AG09309 (cell line): ENCODE results near the gene PJA1.

ENCODE experiments used
- DNase-seq: peaks from one replicate; pipeline ENCODE4 v3.0.0-alpha.2; 2010; ENCODE audit warnings: low read depth
- H3K4me3 ChIP-seq: 2 replicates; pipeline ENCODE4 v1.5.1; 2011; ENCODE audit warnings: mild to moderate bottlenecking, low read depth, low read length, moderate library complexity; ENCODE audit not compliant: control insufficient read depth
- TF ChIP-seq, protein P1 (sequence below): IDR thresholded peaks from 2 replicates; pipeline ENCODE4 v1.5.1; 2011; ENCODE audit warnings: mild to moderate bottlenecking, low read depth, low read length, inconsistent platforms; ENCODE audit not compliant: insufficient read depth, control insufficient read depth; ENCODE audit errors: missing control alignments

The PJA1 gene

DNA sequence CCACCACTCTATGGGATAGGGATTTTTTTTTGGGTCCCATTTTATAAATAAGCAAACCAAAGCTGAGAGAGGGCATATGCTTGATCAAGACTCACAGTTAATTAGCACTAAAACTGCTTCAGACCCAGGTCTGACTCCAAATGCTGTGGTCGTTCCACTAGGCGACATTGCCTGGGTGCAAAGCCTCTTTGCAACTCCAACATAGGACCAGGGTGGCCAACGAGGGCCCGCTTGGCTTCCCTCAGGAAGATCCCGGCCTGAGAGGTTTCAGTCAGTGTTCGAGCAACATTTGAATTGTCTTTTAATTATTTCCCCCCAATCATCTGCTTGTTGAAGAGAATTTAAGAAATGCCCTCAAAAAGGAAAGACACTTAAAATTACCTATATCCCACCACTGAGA lies 11.2 kb downstream of the PJA1 start:
- H3K4me3 ChIP-seq, result no peak overlapping the region
- TF ChIP-seq, protein P1, sequence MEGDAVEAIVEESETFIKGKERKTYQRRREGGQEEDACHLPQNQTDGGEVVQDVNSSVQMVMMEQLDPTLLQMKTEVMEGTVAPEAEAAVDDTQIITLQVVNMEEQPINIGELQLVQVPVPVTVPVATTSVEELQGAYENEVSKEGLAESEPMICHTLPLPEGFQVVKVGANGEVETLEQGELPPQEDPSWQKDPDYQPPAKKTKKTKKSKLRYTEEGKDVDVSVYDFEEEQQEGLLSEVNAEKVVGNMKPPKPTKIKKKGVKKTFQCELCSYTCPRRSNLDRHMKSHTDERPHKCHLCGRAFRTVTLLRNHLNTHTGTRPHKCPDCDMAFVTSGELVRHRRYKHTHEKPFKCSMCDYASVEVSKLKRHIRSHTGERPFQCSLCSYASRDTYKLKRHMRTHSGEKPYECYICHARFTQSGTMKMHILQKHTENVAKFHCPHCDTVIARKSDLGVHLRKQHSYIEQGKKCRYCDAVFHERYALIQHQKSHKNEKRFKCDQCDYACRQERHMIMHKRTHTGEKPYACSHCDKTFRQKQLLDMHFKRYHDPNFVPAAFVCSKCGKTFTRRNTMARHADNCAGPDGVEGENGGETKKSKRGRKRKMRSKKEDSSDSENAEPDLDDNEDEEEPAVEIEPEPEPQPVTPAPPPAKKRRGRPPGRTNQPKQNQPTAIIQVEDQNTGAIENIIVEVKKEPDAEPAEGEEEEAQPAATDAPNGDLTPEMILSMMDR, result no peak
- no peak for DNase-seq

DNA sequence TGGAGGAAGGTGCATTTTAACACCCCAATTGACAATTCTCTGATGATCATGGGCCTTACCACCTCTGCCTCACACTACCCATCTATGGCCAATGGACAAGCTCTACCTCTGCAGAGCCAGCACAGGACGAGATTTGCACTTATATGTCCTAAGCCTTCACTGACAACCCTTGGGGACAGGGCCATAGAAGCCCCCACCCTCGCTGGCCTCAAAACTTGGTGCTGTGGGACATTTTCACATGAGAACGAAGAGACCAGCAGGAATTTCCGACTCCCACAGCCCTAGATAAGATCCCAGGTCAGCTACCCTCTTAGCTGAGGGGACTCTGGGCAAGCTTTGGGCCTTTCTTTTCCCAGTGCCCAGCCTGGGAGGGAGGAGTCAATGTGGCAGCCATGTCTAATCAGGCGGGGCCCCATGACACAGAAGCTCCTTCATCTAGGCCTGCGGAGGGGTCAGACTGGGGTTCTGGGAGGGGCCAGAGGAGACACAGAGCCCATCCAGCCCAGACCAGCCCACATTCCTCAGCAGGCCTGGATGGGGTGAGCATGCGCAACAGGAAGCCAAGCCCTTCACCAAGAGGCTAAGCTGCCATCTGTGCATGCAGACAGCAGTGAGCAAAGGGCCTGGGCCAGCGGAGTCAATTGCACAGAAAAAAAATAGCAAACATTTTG lies 12.1 kb downstream of the PJA1 start:
- TF ChIP-seq, protein P1, result no peak
- no peak for DNase-seq
- H3K4me3 ChIP-seq, result no peak overlapping the region

DNA sequence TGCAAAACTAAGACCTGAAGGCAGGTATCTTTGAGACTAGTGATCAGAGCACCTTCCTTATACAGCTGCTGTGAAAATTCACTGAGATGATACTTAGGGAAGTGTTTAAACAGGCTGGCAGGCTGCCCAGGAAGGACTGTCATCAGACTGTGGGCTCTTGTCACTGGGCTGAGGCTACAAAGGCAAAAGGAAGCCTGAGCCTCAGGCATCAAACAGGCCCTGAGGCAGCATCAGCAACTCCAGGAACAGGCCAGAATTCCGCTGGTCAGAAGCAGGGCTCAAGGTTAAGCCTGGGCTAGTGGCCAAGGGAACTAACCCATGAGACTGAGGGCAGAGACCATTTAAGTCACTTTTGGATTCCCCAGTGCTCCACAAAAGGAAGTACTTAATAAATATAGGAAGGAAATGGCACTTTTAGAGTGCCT lies 12.8 kb downstream of the PJA1 start:
- DNase-seq, result no peak
- TF ChIP-seq, protein P1, result no peak
- no peak overlapping the region for H3K4me3 ChIP-seq

DNA sequence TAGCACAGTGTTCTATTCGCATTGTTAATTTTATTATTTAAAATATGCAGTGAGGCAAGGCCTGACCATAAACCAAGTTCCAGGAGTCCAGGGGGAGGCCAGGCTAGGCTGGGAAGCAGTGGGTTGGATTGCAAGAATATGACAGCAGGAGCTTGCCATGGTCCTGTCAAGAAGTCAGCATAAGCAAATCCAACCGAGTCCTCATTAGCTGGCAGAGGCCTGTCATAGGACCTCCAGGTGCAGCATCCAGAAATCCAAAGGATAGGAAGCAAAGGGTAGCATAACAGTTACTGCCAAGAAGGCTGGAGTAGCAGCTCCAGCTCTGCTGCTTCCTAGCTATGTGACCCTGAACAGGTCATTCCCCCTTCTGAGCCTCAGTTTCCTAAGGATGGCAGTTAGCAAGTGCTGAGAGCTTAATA lies 13.4 kb downstream of the PJA1 start:
- no peak overlapping the region for H3K4me3 ChIP-seq
- TF ChIP-seq, protein P1, result no peak
- DNase-seq, result no peak

DNA sequence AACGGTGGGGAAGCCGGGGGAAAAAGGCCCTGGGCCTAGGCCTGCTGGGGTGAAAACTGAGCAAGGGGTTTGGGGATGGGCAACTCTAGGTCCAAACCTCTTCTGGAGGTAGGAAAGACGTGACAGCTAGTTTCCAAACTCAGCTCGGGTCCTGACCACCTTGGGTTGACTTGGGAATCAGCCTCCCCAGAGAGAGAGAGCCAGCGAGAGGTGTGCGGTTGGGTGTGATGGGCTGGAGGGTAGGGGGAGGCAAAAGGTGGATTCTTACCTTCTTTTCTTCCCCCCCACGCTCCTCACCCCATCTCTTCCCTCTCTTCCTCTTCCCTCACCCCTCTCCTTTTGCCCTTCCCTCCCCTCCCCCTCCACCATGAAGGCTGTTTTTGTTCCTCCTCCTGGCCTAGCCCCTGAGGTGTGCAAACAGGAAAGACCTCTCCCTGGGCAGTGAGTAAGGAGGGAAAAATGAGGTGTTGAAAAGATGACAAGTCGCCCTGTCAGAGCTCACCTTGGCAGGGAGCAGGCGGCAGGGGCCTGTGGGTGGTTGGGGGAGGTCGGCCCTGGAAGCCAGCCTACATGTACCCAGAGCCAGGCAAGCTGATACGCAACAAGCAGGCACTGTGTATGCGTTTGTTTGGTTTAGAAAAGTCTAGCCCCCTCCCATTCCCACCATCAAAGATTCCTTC lies 14.8 kb downstream of the PJA1 start:
- H3K4me3 ChIP-seq, result no peak overlapping the region
- DNase-seq, result no peak
- TF ChIP-seq, protein P1, result no peak

DNA sequence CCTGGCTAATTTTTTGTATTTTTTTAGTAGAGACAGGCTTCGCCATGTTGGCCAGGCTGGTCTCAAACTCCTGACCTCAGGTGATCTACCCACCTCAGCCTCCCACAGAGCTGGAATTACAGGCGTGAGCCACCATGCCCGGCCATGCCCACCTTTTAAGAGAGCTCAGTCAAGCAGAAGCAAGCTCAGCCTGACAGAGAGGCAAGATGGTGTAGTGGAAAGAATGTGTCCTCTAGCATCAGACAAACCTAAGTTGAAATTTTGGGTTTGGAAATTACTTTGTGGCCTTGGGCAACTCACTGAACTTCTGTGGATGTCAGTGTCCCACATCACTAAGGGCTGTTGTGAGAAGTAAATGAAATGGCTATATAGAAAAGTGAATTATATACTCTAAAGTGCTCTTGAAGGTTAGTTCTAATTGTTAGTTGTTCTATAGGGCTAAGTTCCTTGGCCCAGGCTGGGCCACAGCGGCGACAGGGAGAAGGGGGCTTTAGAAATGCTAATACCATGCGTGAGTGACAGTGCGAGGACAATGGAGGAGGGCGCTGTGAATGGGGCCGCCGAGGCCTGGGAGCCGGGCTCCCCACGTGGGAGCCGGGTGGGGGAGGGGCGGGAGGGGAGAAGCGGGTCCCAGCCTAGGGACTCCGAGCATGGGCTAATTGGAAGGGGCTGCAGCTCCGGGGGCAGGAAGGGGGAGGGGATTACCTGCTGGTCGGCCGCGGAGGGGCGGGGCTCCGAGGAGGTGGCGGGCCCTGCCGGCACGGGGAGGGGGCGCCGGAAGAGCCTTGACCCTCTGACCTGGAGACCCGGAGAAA lies 15.6 kb downstream of the PJA1 start:
- TF ChIP-seq, protein P1, result no peak
- DNase-seq, result no peak
- H3K4me3 ChIP-seq, result no peak overlapping the region
